Measurements from ENCODE around the gene HGD.
"Not testable (repeated sequence)": the region's sequence is repeated elsewhere in the genome, so short reads cannot be mapped to it uniquely, and the experiment has no call there.

Gene HGD

GRCh38 chr3:120678984-120679383, 3.1 kb downstream of the HGD start:
- Histone ChIP-seq H3K27ac (ENCODE audit: low read length) (peak overlapping the region; percentile 85), H2AFZ (ENCODE audit: low read depth, low read length) (peak overlapping the region; percentile 49; the same call in 1 of the 2 replicates), H3K9ac (ENCODE audit: low read length) (peak overlapping the region; percentile 66), H4K20me1 (ENCODE audit: insufficient read depth, low read length) (no peaks in the 10 kb centered on the region), H3K36me3 (replicated peaks; ENCODE audit: low read depth, low read length) (no peaks in the 10 kb centered on the region), H3K4me3 (ENCODE audit: low read length) (peak overlapping the region; percentile 68), H3K4me1 (ENCODE audit: low read length) (peaks cover 40% of the 10 kb centered on the region), H3K27me3 (ENCODE audit: low read depth, low read length) (no peaks in the 10 kb centered on the region), H3K9me3 (ENCODE audit: insufficient read depth, low read length) (no peaks in the 10 kb centered on the region), H3K4me2 (ENCODE audit: low read length) (peak overlapping the region; percentile 83), H3K79me2 (ENCODE audit: low read length) (no peaks in the 10 kb centered on the region)
- TF ChIP-seq EZH2phosphoT487 (IDR thresholded peaks at IDR 0.05; ENCODE audit: low read depth) (no peak), CTCF (IDR thresholded peaks at IDR 0.05; ENCODE audit: low read depth, low read length) (no peak)

GRCh38 chr3:120678331-120678947, 3.6 kb downstream of the HGD start:
- peak overlapping the region; percentile 85 for H3K27ac ChIP-seq (ENCODE audit: low read length)
- no peaks in the 10 kb centered on the region for H4K20me1 ChIP-seq (ENCODE audit: insufficient read depth, low read length)
- no peaks in the 10 kb centered on the region for H3K9me3 ChIP-seq (ENCODE audit: insufficient read depth, low read length)
- H3K36me3 ChIP-seq (replicated peaks; ENCODE audit: low read depth, low read length), result no peaks in the 10 kb centered on the region
- no peaks in the 10 kb centered on the region for H3K27me3 ChIP-seq (ENCODE audit: low read depth, low read length)
- no peaks in the 10 kb centered on the region for H3K79me2 ChIP-seq (ENCODE audit: low read length)
- H3K9ac ChIP-seq (ENCODE audit: low read length), result peak overlapping the region; percentile 66
- peak overlapping the region; percentile 83 for H3K4me2 ChIP-seq (ENCODE audit: low read length)
- H2AFZ ChIP-seq (ENCODE audit: low read depth, low read length), result peak overlapping the region; percentile 49
- H3K4me1 ChIP-seq (ENCODE audit: low read length), result peaks cover 40% of the 10 kb centered on the region
- TF ChIP-seq CTCF (IDR thresholded peaks at IDR 0.05; ENCODE audit: low read depth, low read length) (no peak), EZH2phosphoT487 (IDR thresholded peaks at IDR 0.05; ENCODE audit: low read depth) (no peak)
- peak overlapping the region; percentile 68 for H3K4me3 ChIP-seq (ENCODE audit: low read length)

GRCh38 chr3:120677193-120677592, 4.8 kb downstream of the HGD start:
- not testable (repeated sequence) for H4K20me1 ChIP-seq (ENCODE audit: insufficient read depth, low read length); H3K27ac ChIP-seq (ENCODE audit: low read length); H3K9ac ChIP-seq (ENCODE audit: low read length); H3K4me2 ChIP-seq (ENCODE audit: low read length); H3K4me3 ChIP-seq (ENCODE audit: low read length); H3K79me2 ChIP-seq (ENCODE audit: low read length); H2AFZ ChIP-seq (ENCODE audit: low read depth, low read length); H3K36me3 ChIP-seq (replicated peaks; ENCODE audit: low read depth, low read length); H3K9me3 ChIP-seq (ENCODE audit: insufficient read depth, low read length); H3K27me3 ChIP-seq (ENCODE audit: low read depth, low read length)
- peaks cover 27% of the 10 kb centered on the region for H3K4me1 ChIP-seq (ENCODE audit: low read length)

- Histone ChIP-seq H3K4me2 (ENCODE audit: low read length) (no peak overlapping the region), H3K9me3 (ENCODE audit: insufficient read depth, low read length) (no peaks in the 10 kb centered on the region), H3K79me2 (ENCODE audit: low read length) (no peaks in the 10 kb centered on the region), H3K4me1 (ENCODE audit: low read length) (peaks cover 5% of the 10 kb centered on the region), H3K27me3 (ENCODE audit: low read depth, low read length) (no peaks in the 10 kb centered on the region), H3K36me3 (replicated peaks; ENCODE audit: low read depth, low read length) (no peaks in the 10 kb centered on the region), H3K9ac (ENCODE audit: low read length) (no peak overlapping the region), H4K20me1 (ENCODE audit: insufficient read depth, low read length) (no peaks in the 10 kb centered on the region), H2AFZ (ENCODE audit: low read depth, low read length) (no peak overlapping the region), H3K4me3 (ENCODE audit: low read length) (no peak overlapping the region), H3K27ac (ENCODE audit: low read length) (no peak overlapping the region)
- no peak for TF ChIP-seq CTCF (IDR thresholded peaks at IDR 0.05; ENCODE audit: low read depth, low read length)
- no peak for TF ChIP-seq EZH2phosphoT487 (IDR thresholded peaks at IDR 0.05; ENCODE audit: low read depth)
Measured at GRCh38 chr3:120673116-120673515, 8.9 kb downstream of the HGD start.

Data from OCI-LY3 (cell line).